Left lung (tissue), 10 donors: ENCODE data around the gene PRDX4. TPM values are rescaled to one million over a fixed set of nuclear protein-coding genes. Genes with fewer than 3 reads are reported as not detected.
A peak's percentile ranks its signal among the peaks of the same experiment; 100 is the strongest.
"Not testable (repeated sequence)": the region's sequence is repeated elsewhere in the genome, so short reads cannot be mapped to it uniquely, and the experiment has no call there.

Experiments used
- ATAC-seq: fragments of 200-7000 bp; cut with Tn5 transposase; one replicate; pipeline ENCODE4 v1.9.1; 2020; ENCODE audit warnings: moderate library complexity
- DNase-seq, 4 donors: peaks; one replicate each; pipeline ENCODE4 v3.0.0-alpha.2; 2013 to 2020
- H3K27ac ChIP-seq, 2 donors: fragments of 200-600 bp; sonication (generic) in 1 of 2; one replicate each; pipeline versions ENCODE4 v1.5.0 to v1.8.0; 2020 to 2021
- H3K27me3 ChIP-seq, 2 donors: fragments of 200-600 bp; sonication (generic) in 1 of 2; one replicate each; pipeline versions ENCODE4 v1.5.0 to v1.8.0; 2020 to 2021
- H3K36me3 ChIP-seq, 2 donors: fragments of 200-600 bp; sonication (generic) in 1 of 2; one replicate each; pipeline versions ENCODE4 v1.5.0 to v1.8.0; 2020 to 2021
- H3K4me1 ChIP-seq, 2 donors: fragments of 200-600 bp; one replicate each; pipeline ENCODE4 v1.8.0; 2021
- H3K4me3 ChIP-seq, 2 donors: fragments of 200-600 bp; sonication (generic) in 1 of 2; one replicate each; pipeline versions ENCODE4 v1.5.0 to v1.8.0; 2020 to 2021; ENCODE audit warnings: mild to moderate bottlenecking in 1 of 2
- H3K9me3 ChIP-seq, 2 donors: fragments of 200-600 bp; sonication (generic) in 1 of 2; one replicate each; pipeline versions ENCODE4 v1.5.0 to v1.8.0; 2020 to 2021
- intact Hi-C, 2 donors: fragments of 100-400 bp; cut with DNase I; formaldehyde crosslinking; loops; one replicate each; pipeline versions ENCODE4 v1.11.2 to v1.14.2; 2022
- polyA plus RNA-seq, 6 donors: library from polyadenylated mRNA; unstranded; fragments of 120-200 nt; gene quantifications; one replicate each; pipeline ENCODE4 v1.2.1, GENCODE V29; 2013; ENCODE audit not compliant: insufficient read length in 6 of 6
- total RNA-seq, 2 donors: library from RNA; stranded (reverse); fragmentation: NEBNext Ultra II Directional; extraction: Animal tissue kit (Norgen Biotek cat#: 25700); gene quantifications; one replicate each; pipeline ENCODE4 v1.2.1, GENCODE V29; 2021
- TF ChIP-seq, protein P1 (sequence below), 2 donors: fragments of 200-600 bp; sonication (generic) in 1 of 2; IDR thresholded peaks; one replicate each; pipeline versions ENCODE4 v1.5.0 to v1.8.0; 2021; ENCODE audit warnings: antibody characterized with exemption in 2 of 2
- donor health status: DM: no; HTN: yes; CAD: no.
- donor health status: DM: no; HTN: no; CAD: no.

Gene PRDX4
- total and polyA plus RNA-seq, 8 donors = 91.5 to 115 (median 101) TPM

DNA sequence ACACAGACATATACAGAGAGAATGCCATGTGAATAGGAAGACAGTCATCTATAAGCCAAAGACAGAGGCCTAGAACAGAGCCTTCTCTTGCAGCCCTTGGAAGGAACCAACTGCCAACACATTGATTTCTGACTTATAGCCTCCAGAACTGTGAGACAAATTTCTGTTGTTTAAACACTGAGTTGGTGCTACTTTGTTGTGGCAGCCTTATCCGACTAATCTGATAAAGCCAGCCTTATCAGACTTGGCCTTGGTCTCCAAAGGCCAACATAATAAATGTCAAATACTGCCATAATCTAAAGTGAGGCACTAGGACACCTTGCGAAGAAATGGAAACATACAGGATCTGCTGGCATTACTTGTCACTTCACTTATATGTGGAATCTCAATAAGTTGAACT lies 24.3 kb upstream of the PRDX4 start:
- no peaks in the 10 kb centered on the region for H3K36me3 ChIP-seq
- intact Hi-C loops = no loop called here
- ATAC-seq (no peak), DNase-seq (no peak)
- H3K4me1 ChIP-seq = no peaks in the 10 kb centered on the region
- no peak overlapping the region for H3K27ac ChIP-seq
- TF ChIP-seq, protein P1, sequence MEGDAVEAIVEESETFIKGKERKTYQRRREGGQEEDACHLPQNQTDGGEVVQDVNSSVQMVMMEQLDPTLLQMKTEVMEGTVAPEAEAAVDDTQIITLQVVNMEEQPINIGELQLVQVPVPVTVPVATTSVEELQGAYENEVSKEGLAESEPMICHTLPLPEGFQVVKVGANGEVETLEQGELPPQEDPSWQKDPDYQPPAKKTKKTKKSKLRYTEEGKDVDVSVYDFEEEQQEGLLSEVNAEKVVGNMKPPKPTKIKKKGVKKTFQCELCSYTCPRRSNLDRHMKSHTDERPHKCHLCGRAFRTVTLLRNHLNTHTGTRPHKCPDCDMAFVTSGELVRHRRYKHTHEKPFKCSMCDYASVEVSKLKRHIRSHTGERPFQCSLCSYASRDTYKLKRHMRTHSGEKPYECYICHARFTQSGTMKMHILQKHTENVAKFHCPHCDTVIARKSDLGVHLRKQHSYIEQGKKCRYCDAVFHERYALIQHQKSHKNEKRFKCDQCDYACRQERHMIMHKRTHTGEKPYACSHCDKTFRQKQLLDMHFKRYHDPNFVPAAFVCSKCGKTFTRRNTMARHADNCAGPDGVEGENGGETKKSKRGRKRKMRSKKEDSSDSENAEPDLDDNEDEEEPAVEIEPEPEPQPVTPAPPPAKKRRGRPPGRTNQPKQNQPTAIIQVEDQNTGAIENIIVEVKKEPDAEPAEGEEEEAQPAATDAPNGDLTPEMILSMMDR (IDR thresholded peaks at IDR 0.05) = no peak
- H3K9me3 ChIP-seq = peaks cover 0 to 3% of the 10 kb centered on the region in 2 donors
- no peak overlapping the region for H3K4me3 ChIP-seq
- H3K27me3 ChIP-seq = no peaks in the 10 kb centered on the region

DNA sequence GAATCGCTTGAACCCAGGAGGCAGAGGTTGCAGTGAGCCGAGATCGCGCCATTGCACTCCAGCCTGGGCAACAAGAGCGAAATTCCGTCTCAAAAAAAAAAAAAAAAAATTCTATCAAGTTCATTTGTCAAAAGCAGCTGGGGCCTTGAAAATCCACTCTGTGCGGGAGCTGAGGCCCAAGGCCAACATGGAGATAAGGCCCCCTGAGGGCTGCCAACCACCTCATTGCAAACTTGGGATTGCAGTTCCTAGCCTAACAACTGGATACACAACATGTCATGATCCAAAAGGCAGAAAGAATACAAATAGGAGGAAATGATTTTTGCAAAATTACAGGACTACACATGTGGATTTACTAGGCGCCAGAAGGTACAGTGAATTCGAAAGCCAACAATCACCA lies 22.5 kb upstream of the PRDX4 start:
- Histone ChIP-seq H3K4me3 (no peak overlapping the region), H3K27me3 (no peaks in the 10 kb centered on the region), H3K4me1 (no peaks in the 10 kb centered on the region), H3K27ac (no peak overlapping the region), H3K36me3 (no peaks in the 10 kb centered on the region), H3K9me3 (peaks cover 0 to 3% of the 10 kb centered on the region in 2 donors)
- ATAC-seq = no peak
- TF ChIP-seq, protein P1 (IDR thresholded peaks at IDR 0.05) = no peak
- peak in 2 of 4 donors; percentile 32 to 77 for DNase-seq
- intact Hi-C loops = no loop called here

DNA sequence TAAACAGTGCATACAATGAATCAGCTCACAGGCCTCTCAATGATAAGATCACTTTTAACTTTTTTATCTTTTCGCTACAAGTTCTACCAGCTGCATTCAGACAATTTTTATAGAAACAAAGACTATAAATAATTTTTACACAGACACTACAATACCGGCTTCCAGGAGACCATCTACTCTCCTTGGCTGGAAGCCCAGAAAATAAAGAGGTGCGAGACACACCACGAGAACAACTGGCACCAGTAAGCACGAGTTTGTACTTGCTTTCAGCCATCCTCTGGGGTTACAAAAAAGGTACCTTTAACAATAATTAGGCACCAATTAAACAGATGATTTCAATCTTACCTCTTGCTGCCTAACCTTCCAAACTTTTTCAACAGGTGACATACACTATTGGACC lies 11.2 kb upstream of the PRDX4 start:
- Histone ChIP-seq H3K4me1 (no peaks in the 10 kb centered on the region), H3K27ac (no peak overlapping the region), H3K27me3 (no peaks in the 10 kb centered on the region), H3K4me3 (no peak overlapping the region), H3K36me3 (no peaks in the 10 kb centered on the region), H3K9me3 (no peaks in the 10 kb centered on the region)
- intact Hi-C loops = no loop called here
- DNase-seq = peak in 1 of 4 donors; percentile 38
- no peak for ATAC-seq
- TF ChIP-seq, protein P1 (IDR thresholded peaks at IDR 0.05) = no peak

DNA sequence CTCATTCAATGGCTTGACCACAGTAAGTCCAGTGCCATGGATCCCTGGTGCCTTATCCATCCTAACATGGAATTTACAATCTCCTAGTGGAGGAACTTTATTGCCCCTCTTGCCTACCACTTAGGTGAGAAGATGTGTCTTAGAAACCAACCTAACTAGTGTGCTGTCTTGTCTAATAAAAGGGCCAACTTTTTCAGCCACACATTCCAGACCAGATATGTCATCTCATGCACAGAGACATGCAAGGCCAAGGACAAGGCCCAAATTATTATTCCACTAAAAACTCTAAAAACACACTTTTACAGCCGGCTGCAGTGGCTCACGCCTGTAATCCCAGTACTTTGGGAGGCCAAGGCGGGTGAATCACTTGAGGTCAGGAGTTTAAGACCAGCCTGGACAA lies 10.6 kb upstream of the PRDX4 start:
- Histone ChIP-seq H3K4me3 (no peak overlapping the region), H3K4me1 (no peaks in the 10 kb centered on the region), H3K27ac (no peak overlapping the region), H3K36me3 (no peaks in the 10 kb centered on the region), H3K9me3 (no peaks in the 10 kb centered on the region), H3K27me3 (no peaks in the 10 kb centered on the region)
- ATAC-seq (no peak), DNase-seq (no peak)
- intact Hi-C loops = no loop called here
- TF ChIP-seq, protein P1 (IDR thresholded peaks at IDR 0.05) = no peak

DNA sequence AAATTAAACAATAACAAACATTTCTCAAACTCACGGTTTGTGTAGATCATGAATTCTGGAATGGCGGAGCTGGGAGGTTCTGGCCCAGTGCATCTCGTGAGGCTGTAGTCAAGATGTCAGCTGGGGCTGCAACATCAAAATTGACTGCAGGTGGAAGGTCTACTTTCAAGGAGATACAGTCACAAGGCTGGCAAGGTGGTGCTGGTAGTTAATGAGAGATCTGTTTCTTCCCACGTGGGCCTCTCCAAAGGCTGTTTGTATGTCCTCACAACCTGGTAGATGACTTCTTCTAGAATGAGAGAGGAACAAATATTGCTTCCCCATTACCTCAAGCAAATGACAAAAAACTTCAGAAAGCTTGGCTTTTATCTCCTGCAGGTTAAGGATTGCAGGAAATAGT lies 8.0 kb upstream of the PRDX4 start:
- Histone ChIP-seq H3K36me3 (no peaks in the 10 kb centered on the region), H3K27ac (no peak overlapping the region), H3K4me1 (no peaks in the 10 kb centered on the region), H3K4me3 (no peak overlapping the region), H3K9me3 (no peaks in the 10 kb centered on the region), H3K27me3 (no peaks in the 10 kb centered on the region)
- intact Hi-C loops = no loop called here
- DNase-seq (no peak), ATAC-seq (no peak)
- TF ChIP-seq, protein P1 (IDR thresholded peaks at IDR 0.05) = no peak

DNA sequence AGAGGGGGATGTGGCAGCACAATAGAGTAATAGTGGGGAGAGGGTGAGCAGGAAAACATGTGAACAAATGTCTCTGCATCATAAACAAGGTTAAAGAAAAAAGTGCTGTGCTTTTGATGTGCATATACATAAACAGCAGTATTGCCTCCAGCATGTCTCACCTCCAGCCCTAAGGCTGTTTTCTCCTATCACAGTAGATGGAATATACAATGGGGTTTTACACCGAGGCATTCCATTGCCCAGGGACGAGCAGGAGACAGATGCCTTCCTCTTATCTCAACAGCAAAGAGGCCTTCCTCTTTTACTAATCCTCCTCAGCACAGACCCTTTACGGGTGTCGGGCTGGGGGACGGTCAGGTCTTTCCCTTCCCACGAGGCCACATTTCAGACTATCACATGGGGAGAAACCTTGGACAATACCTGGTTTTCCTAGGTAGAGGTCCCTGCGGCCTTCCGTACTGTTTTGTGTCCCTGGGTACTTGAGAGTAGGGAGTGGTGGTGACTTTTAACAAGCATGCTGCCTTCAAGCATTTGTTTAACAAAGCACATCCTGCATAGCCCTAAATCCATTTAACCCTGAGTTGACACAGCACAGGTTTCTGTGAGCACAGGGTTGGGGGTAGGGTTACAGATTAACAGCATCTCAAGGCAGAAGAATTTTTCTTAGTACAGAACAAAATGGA lies 7.1 kb upstream of the PRDX4 start:
- H3K4me3 ChIP-seq, DNase-seq, H3K9me3 ChIP-seq, H3K27me3 ChIP-seq, H3K4me1 ChIP-seq, H3K27ac ChIP-seq, H3K36me3 ChIP-seq, ATAC-seq, intact Hi-C loops: not testable (repeated sequence)
